PC-3 (cell line): ENCODE measurements around the gene TBL3. TPM values are rescaled to one million over a fixed set of nuclear protein-coding genes. Genes with fewer than 3 reads are reported as not detected.
A peak's percentile ranks its signal among the peaks of the same experiment; 100 is the strongest.

Experiments used
- ATAC-seq: fragments of 200-7000 bp; cut with Tn5 transposase; 2 replicates; pipeline ENCODE4 v1.9.1; 2020; ENCODE audit warnings: mild to moderate bottlenecking, moderate library complexity
- BruUV-seq: library from RNA; stranded (reverse); fragments of 400-500 nt; replicated peaks from 2 replicates; lab custom pipeline; 2021; lab: Mats Ljungman, UMichigan
- CTCF ChIA-PET: fragments of 300-600 bp; sonication (Branson Sonifier 250); formaldehyde crosslinking; loops from one replicate; lab custom pipeline; 2022; ENCODE audit warnings: antibody characterized with exemption; lab: Charles Lee
- POLR2A ChIA-PET: fragments of 300-600 bp; sonication (Branson Sonifier 250); formaldehyde crosslinking; loops from one replicate; lab custom pipeline; 2022; ENCODE audit warnings: antibody characterized with exemption; ENCODE audit not compliant: unreplicated experiment; lab: Charles Lee
- DNase-seq: peaks from one replicate; pipeline ENCODE4 v3.0.0-alpha.2; 2015
- H2AFZ ChIP-seq: fragments of 300-600 bp; sonication (generic); 2 replicates; pipeline ENCODE4 v1.6.0; 2016; ENCODE audit warnings: antibody characterized with exemption, low read length
- H3F3A ChIP-seq: fragments of 300-600 bp; sonication (generic); one replicate; pipeline ENCODE4 v1.6.0; 2017; ENCODE audit warnings: antibody characterized with exemption, low read length, control low read depth, mild to moderate bottlenecking; ENCODE audit not compliant: unreplicated experiment
- H3K27ac ChIP-seq: fragments of 300-600 bp; sonication (generic); 2 replicates; pipeline ENCODE4 v1.5.1; 2016; ENCODE audit warnings: mild to moderate bottlenecking, low read length
- H3K27me3 ChIP-seq: fragments of 300-600 bp; sonication (generic); 2 replicates; pipeline ENCODE4 v1.6.1; 2016; ENCODE audit warnings: low read length, mixed read lengths
- H3K36me3 ChIP-seq: fragments of 300-600 bp; sonication (generic); 2 replicates; pipeline ENCODE4 v1.6.1; 2016; ENCODE audit warnings: low read depth, mixed run types, low read length, mixed read lengths
- H3K4me1 ChIP-seq: fragments of 300-600 bp; sonication (generic); 2 replicates; pipeline ENCODE4 v1.5.1; 2016; ENCODE audit warnings: low read length; ENCODE audit not compliant: insufficient read depth
- H3K4me2 ChIP-seq: fragments of 300-600 bp; sonication (generic); 2 replicates; pipeline ENCODE4 v1.6.0; 2016; ENCODE audit warnings: low read length
- H3K4me3 ChIP-seq: fragments of 300-600 bp; sonication (generic); 2 replicates; pipeline ENCODE4 v1.5.1; 2016; ENCODE audit warnings: mild to moderate bottlenecking, low read length, mixed read lengths
- H3K79me2 ChIP-seq: fragments of 300-600 bp; sonication (generic); 2 replicates; pipeline ENCODE4 v1.6.1; 2017; ENCODE audit warnings: low read length, mixed read lengths
- H3K9ac ChIP-seq: fragments of 300-600 bp; sonication (generic); 2 replicates; pipeline ENCODE4 v1.6.0; 2016; ENCODE audit warnings: mild to moderate bottlenecking, low read length
- H3K9me2 ChIP-seq: fragments of 300-600 bp; sonication (generic); replicated peaks from 2 replicates; pipeline ENCODE4 v1.6.1; 2016; ENCODE audit warnings: mixed run types, low read length, mixed read lengths
- H3K9me3 ChIP-seq: fragments of 300-600 bp; sonication (generic); 2 replicates; pipeline ENCODE4 v1.6.1; 2016; ENCODE audit warnings: low read length, mixed read lengths
- H4K20me1 ChIP-seq: fragments of 300-600 bp; sonication (generic); 2 replicates; pipeline ENCODE4 v1.6.1; 2016; ENCODE audit warnings: low read length, mixed read lengths
- CTCF ChIP-seq: fragments of 300-600 bp; sonication (generic); conservative IDR thresholded peaks from 2 replicates; pipeline ENCODE4 v1.5.1; 2017; ENCODE audit warnings: antibody characterized with exemption, low read depth, mild to moderate bottlenecking, low read length
- EZH2 ChIP-seq: fragments of 300-600 bp; sonication (generic); IDR thresholded peaks from one replicate; pipeline ENCODE4 v1.6.1; 2017; ENCODE audit warnings: antibody characterized with exemption, mild to moderate bottlenecking, low read length; ENCODE audit not compliant: unreplicated experiment
- EZH2phosphoT487 ChIP-seq: fragments of 300-600 bp; sonication (generic); IDR thresholded peaks from 2 replicates; pipeline ENCODE4 v1.6.1; 2018; ENCODE audit warnings: mild to moderate bottlenecking, antibody characterized with exemption, low read length, borderline replicate concordance
- intact Hi-C: fragments of 100-400 bp; cut with micrococcal nuclease; formaldehyde crosslinking; loops from 2 replicates; pipeline ENCODE4 v1.9.0; 2023
- total RNA-seq: library from RNA; depleted of rRNA; stranded (reverse); fragments of >200 nt; gene quantifications from 2 replicates; pipeline ENCODE4 v1.2.3, GENCODE V29; 2014

Gene TBL3
- total RNA-seq, 1 experiment from 2014 or later = 71.5 TPM

GRCh38 chr16:2023092-2024031, 51.5 kb downstream of the TBL3 start:
- Histone ChIP-seq H3K27me3 (no peaks in the 10 kb centered on the region; the same call in 1 of the 2 replicates), H2AFZ (peak overlapping the region; percentile 85), H4K20me1 (no peaks in the 10 kb centered on the region), H3K79me2 (peaks cover 15% of the 10 kb centered on the region), H3K9ac (peak overlapping the region; percentile 53), H3F3A (no peaks in the 10 kb centered on the region), H3K4me3 (peak overlapping the region; percentile 62), H3K9me2 (no peaks in the 10 kb centered on the region), H3K4me2 (peak overlapping the region; percentile 92), H3K27ac (peak overlapping the region; percentile 39; the same call in 1 of the 2 replicates), H3K4me1 (peaks cover 17% of the 10 kb centered on the region), H3K9me3 (no peaks in the 10 kb centered on the region), H3K36me3 (no peaks in the 10 kb centered on the region)
- intact Hi-C loops = loop anchor here (2.0 kb wide), 2 partner anchors 33 to 117 kb away; no protein-coding TSS in a partner anchor
- ChIA-PET CTCF (interaction anchor here (0.6 to 1.2 kb wide), 7 partner anchors 10 to 541 kb away, joined by 6 to 20 read pairs (median 14); no protein-coding TSS in a partner anchor), POLR2A (interaction anchor here (0.6 to 0.7 kb wide), 3 partner anchors 13 to 27 kb away, joined by 4 to 15 read pairs (median 9); no protein-coding TSS in a partner anchor)
- ATAC-seq (peak; percentile 59), DNase-seq (peak; percentile 89)
- BruUV-seq = no TSS peak
- TF ChIP-seq EZH2phosphoT487 = no peak
- peak; percentile 77 for TF ChIP-seq CTCF
- no peak for TF ChIP-seq EZH2

- no peaks in the 10 kb centered on the region; the same call in 1 of the 2 replicates for H3K27me3 ChIP-seq
- no peak overlapping the region for H2AFZ ChIP-seq
- H3K4me3 ChIP-seq = no peak overlapping the region
- ChIA-PET CTCF (no interaction called here), POLR2A (interaction anchor here (0.6 kb wide), 1 partner anchor 12 kb away, joined by 4 read pairs; no protein-coding TSS in a partner anchor)
- DNase-seq = no peak
- intact Hi-C loops = no loop called here
- peaks cover 21% of the 10 kb centered on the region for H3K4me1 ChIP-seq
- no peaks in the 10 kb centered on the region for H3K9me2 ChIP-seq
- no peaks in the 10 kb centered on the region for H3F3A ChIP-seq
- H3K9ac ChIP-seq = no peak overlapping the region
- no peaks in the 10 kb centered on the region for H4K20me1 ChIP-seq
- no peak for TF ChIP-seq CTCF
- no peak for TF ChIP-seq EZH2phosphoT487
- TF ChIP-seq EZH2 = no peak
- no peak overlapping the region for H3K27ac ChIP-seq
- peaks cover 21% of the 10 kb centered on the region for H3K79me2 ChIP-seq
- H3K4me2 ChIP-seq = no peak overlapping the region
- no peaks in the 10 kb centered on the region for H3K9me3 ChIP-seq
- ATAC-seq = no peak
- no peaks in the 10 kb centered on the region for H3K36me3 ChIP-seq
- no TSS peak for BruUV-seq
Measured at GRCh38 chr16:2024032-2024420, 52.2 kb downstream of the TBL3 start.
